HG02884 (cell line): Measurements from ENCODE around the gene KLF6.

ENCODE experiments used
- ATAC-seq: cut with Tn5 transposase; IDR thresholded peaks from one replicate; pipeline ENCODE4 v1.9.1; 2021; ENCODE audit warnings: mild to moderate bottlenecking, moderate library complexity; ENCODE audit not compliant: unreplicated experiment

Gene KLF6

DNA sequence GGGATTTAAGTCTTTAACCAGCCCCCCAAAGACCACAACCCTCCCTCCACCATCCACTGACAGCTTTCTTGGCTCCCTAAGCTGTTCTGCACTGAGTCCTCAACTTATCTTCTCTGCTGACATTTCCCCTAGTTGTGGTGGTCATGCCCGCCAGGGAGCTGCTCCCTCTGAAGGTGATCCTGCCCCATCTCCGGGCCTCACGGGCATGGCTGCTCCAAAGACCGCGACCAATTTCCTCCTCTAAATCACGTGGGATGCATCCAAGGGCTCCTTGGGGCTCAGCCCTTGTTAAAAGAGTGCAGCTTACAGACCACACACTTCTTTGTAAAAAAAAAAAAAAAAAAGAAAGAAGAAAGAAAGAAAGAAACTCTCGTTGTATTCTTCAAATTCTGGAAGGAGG is 27.1 kb upstream of the KLF6 start:
- no peak for ATAC-seq

GRCh38 chr10:3811291-3811870 is 26.4 kb upstream of the KLF6 start:
- peak; percentile 82 for ATAC-seq

- ATAC-seq: no peak
Measured at GRCh38 chr10:3808689-3809199, 23.7 kb upstream of the KLF6 start.

- ATAC-seq: no peak
Measured at GRCh38 chr10:3807928-3808496, 23.0 kb upstream of the KLF6 start.

DNA sequence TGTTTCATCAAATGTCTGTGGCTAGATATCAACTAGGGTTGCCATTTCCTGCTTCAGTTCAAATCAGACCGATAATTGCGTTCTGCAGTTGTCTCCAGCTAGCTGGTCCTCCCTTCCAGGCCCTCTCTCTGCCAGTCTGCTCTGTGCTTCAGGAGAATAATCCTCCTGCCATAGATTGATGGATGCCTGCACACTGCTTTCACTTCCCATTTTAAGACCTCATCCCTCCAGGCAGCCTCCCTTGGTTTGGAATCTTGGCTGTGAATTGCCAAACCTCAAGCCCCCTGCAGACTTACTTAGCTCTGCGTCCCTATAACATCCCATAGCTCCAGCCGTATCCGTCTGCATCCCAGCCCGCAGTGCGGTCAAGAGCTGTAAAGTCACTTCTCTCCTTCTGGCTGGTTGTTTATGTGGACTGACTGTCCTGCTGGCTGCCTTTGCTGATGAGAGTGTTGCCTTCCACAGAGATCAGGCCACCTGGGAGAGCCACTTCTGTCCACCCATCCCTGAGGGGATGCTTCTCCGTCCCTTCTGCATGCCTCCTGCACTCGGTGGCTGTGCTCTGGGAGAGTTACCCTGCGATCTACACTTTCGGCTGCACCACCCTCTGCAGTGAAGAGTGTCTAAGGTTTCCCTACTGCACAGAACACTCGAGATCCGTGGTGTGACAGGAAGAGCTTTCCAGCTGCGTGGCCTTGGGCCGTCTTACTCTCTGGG is 22.4 kb upstream of the KLF6 start:
- no peak for ATAC-seq

- no peak for ATAC-seq
Measured at GRCh38 chr10:3806603-3807002, 21.6 kb upstream of the KLF6 start.

DNA sequence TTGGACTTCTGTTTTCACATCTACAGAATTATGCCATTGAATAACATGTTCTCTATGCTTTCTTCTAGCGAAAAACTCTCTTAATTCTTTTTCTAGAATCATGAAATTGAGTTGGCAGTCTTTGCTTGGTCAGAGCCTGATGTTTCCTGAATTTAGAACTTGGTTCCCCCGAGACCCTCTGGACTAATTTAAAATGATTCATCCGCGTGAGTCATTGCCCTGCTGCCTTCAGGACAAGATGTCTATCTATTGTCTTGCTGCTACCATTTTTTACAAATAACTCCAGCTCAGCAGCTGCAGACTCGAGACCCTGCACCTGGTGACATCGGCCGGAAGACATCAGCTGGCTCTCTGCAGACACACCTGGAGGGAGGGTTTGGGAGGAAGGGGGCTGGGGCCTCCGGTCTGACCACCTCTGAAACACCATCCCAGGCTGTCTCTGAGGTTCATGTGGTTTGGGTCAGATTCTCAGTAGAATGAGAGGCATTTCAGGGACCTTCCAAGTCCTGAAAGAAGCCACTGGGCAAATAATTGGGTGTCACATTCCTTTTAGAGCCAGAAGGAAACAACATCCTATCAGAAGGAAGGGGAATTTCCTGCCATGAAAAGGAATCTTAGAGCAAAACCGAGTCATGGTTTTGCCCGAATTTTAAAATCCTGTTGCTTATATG is 20.9 kb upstream of the KLF6 start:
- no peak for ATAC-seq

DNA sequence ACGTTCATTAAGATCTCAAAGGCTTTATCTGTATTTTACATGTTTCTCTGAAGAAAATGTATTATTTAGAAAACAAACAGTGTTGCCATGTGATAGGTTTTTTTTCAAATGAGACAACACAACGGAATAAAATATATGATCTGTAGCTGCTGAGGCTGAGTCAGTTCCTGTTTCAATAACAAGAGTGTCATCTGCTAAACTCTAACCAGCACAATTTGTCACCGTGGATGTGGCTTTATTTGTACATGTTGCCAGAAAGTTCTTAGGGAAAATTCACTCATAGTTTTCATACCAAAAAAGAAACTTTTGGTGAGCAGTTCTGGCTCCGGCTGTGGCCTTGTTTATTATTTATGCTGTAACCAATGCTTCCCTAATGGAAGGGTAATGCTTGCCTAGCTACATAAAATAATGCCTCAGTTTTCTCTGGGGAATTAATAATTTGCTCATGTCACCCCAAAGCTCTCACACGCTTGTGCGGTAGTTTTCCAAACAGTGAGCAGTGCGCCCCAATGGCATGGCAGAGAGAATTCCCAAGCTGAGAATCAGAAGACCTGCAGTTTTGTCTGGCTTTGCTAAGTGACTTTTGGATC is 20.3 kb upstream of the KLF6 start:
- peak; percentile 27 for ATAC-seq

DNA sequence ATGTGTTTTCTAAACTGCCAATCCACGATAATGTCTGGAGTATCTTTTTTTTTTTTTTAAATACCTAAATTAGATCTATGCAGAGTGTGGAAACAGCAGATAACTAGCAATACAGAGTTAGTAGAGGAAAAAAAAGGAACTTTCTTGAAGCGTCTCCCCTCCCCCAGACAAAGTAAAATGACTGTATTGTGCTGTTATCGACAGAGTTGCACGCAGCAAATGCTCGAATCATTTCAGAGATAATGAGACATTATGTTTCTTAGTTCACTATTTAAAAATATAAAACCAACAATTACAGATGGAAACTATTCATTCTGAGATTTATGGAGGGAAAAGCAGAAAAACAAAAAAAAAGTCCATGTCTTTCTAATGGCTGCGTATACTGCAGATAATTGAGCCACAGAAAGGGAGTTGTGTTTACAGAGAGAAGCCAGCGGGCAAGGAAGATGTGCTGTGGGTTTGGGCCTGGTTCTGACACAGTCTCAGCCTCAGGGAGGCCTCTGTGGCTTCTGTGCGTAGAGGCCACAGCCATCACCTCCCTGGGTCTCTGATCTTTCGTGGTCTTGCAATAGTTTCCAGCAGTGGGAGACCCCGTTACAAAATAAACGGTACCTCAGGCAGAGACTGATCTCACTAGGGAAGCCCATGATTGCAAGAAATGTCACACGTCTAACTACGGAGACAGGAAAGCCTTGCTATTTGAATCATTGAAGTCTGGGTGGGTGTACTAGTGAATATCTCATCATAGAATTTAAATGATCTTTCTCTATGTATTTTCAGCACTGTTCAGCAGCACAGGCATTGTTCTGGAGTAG is 19.1 kb upstream of the KLF6 start:
- ATAC-seq: no peak

DNA sequence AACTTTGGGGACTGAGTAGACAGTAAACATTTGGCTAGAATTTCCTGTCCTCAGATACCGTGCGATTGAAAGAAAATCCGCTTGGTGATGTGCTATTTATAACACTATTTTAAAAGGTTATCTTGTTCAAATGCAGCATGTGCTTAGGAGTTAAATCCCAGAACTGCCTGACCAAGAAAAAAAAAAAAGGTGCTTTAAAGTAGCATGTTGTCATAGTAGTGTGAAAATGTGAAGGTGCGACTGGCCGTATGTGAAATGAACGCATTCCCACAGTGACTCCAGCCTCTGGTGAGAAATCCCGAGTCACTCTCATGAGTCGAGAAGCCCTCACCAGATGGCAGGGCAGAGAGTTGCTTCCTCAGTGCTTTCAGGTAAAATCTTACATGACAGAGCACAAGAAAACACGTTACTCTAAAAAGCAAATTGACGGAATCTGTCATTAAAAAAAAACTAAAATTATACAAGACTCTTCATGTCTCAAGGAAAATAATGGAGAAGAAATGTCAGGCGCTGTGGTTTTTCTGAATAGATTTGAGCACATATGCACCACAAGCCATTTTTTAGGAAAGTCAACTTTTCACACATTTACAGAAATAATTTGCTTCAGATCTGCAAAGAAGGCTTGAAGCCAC is 18.4 kb upstream of the KLF6 start:
- no peak for ATAC-seq

- no peak for ATAC-seq
Measured at GRCh38 chr10:3802526-3803265, 17.7 kb upstream of the KLF6 start.

DNA sequence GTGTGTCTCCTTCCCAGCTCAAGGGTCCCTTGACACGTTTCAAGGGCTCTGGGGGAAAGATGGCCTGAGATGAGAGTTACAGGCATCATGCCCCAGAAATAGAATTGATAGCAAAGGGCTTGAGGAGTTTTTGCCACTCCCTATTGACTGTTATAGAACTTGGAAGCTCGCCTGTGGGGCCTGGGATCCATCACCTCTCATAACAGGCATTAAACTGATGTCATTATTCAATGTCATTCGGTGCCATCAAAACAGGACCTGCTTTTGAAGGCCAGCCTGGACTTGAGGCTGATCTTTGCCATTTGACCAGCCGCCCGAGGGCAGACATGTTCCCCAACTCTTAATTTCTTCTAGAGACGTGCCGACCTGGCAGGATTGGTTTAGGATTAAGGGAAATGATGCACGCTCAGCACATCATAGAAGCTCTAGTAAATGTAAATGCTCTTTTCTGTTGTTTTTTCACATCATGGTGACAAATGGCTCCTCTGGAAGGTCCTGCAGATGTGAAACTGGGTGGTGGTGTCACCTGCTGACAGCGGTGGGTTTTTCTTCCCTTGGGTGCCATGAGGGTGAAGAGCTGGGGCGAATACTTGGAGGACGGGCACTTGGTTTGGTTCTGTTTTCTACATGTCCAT is 16.7 kb upstream of the KLF6 start:
- ATAC-seq: no peak

GRCh38 chr10:3800586-3800985 is 15.6 kb upstream of the KLF6 start:
- no peak for ATAC-seq

DNA sequence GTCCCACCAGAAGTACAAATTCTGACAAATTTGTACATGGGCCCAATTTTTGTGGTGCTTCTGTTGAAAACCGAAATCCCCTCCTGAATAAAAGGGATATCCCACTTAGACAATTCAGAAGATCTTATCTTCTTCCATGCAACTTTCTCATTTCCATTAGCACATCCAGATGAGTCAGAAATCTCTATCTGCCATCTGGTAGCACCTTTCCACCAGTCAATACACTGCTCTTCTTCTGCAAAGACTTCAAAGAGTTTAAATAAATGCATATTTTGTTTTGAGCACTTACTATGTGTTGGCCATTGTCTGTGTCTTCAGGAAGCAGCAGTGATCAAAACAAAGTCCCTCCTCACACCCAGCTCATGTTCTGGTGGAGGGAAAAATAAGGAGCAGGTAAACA is 12.7 kb upstream of the KLF6 start:
- ATAC-seq: no peak

DNA sequence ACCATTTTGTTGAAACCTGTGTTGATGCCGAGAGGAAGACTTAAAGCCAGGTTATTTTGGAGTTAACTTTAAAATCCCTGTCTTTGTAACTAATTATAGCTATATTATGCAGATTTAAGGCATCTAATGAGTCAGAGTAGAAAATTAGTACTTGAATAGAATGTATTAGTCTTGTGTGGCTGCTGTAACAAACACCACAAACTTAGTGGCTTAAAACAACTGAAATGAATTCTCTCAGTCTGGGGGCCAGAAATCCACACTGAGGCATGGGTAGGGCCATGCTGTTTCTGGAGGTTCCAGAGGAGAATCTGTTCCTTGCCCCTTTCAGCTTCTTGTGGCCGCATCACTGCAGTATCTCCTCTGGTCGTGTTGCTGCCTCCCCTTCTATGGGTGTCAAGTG is 8.5 kb upstream of the KLF6 start:
- ATAC-seq: no peak

- no peak for ATAC-seq
Measured at GRCh38 chr10:3792710-3793219, 7.8 kb upstream of the KLF6 start.

DNA sequence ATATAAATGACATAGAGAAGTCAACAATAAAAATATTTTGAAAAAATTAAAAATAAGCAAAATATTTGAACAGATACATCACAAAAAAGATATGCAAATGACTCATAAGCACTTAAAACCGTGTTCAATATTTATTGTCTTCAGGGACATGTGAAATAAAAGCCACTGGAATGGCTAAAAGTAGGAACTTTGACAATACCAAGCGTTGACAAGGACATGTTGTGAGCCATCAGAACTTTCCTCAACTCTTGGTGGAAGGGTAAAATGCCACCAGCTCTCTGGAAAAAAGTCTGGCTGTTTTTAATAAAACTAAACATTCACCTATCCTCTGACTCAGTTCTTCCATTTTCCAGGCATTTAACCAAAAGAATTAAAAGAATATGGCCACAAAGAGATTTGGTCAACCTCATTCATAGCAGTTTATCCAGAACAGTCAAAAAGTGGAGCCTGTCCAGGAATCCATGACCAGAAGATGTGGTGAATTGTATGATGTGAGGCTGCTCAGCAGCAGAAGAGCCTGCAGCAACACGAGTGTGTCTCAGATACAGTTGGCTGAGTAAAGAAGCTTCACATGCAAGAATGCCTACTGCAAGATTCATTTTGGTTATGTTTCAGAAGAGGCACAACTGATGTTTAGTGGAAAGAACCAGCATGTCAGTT is 7.1 kb upstream of the KLF6 start:
- ATAC-seq: no peak

DNA sequence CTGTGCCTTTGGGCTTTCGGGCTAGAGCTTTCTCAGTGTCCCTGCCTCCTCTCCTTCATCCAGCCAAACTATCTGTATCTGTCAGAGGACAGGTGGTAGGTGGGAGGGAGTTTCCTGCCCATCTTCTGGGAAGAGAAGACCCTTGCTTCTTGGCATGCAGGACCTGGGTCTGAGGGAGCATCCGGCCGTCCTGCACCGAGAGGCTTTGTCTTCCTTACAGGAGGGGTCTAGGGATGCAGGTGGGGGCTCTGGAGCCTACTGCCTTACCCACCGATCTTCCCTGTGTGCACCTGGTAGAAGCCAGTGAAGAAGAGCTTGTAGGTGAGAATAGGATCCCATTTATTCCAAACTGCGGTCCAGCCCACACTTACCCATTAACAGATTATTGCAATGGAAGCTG is 5.8 kb upstream of the KLF6 start:
- ATAC-seq: no peak
